C4-2B (cell line): ENCODE measurements around the gene MTHFD2L.

ENCODE experiments used
- H3K27ac ChIP-seq: fragments of 450-650 bp; 2 replicates; pipeline ENCODE4 v1.5.1; 2017
- CTCF ChIP-seq: fragments of 450-650 bp; conservative IDR thresholded peaks from 2 replicates; pipeline ENCODE4 v1.5.1; 2017; ENCODE audit warnings: mild to moderate bottlenecking
- ZFX ChIP-seq: fragments of 450-650 bp; IDR thresholded peaks from 2 replicates; pipeline ENCODE4 v1.6.1; 2017

MTHFD2L gene

GRCh38 chr4:74228691-74229640 lies 71.0 kb downstream of the MTHFD2L start:
- TF ChIP-seq ZFX (no peak), CTCF (peak; percentile 94)
- no peak overlapping the region for H3K27ac ChIP-seq

- H3K27ac ChIP-seq: no peak overlapping the region
Measured at GRCh38 chr4:74230902-74231499, 73.1 kb downstream of the MTHFD2L start.

GRCh38 chr4:74235135-74235534 lies 77.2 kb downstream of the MTHFD2L start:
- no peak overlapping the region for H3K27ac ChIP-seq
- TF ChIP-seq CTCF: no peak
- no peak for TF ChIP-seq ZFX

More at GRCh38 chr4:74230902-74231499, 73.1 kb downstream of the MTHFD2L start:
- TF ChIP-seq CTCF: no peak
- no peak for TF ChIP-seq ZFX

GRCh38 chr4:74237425-74237966 lies 79.6 kb downstream of the MTHFD2L start:
- H3K27ac ChIP-seq: no peak overlapping the region
- no peak for TF ChIP-seq CTCF
- TF ChIP-seq ZFX: no peak

GRCh38 chr4:74244049-74244448 lies 86.1 kb downstream of the MTHFD2L start:
- no peak for TF ChIP-seq ZFX
- TF ChIP-seq CTCF: no peak
- no peak overlapping the region for H3K27ac ChIP-seq

- no peak for TF ChIP-seq ZFX
- H3K27ac ChIP-seq: no peak overlapping the region
Measured at GRCh38 chr4:74252933-74253332, 95.0 kb downstream of the MTHFD2L start.

GRCh38 chr4:74254386-74254785 lies 96.5 kb downstream of the MTHFD2L start:
- H3K27ac ChIP-seq: no peak overlapping the region
- TF ChIP-seq ZFX: no peak
- TF ChIP-seq CTCF: no peak
